HepG2 (cell line): Measurements from ENCODE around the gene ID3. TPM values are rescaled to one million over a fixed set of nuclear protein-coding genes. Genes with fewer than 3 reads are reported as not detected.

Source experiments
- DMAP1 ChIP-seq: IDR thresholded peaks from 2 replicates; pipeline ENCODE4 v1.6.1; 2016
- FLYWCH1 ChIP-seq: sonication (generic); formaldehyde crosslinking; IDR thresholded peaks from 2 replicates; pipeline ENCODE4 v1.8.1; 2023; ENCODE audit warnings: mild to moderate bottlenecking, missing genetic modification reagents
- GATA4 ChIP-seq: sonication (generic); IDR thresholded peaks from 2 replicates; pipeline ENCODE4 v1.6.1; 2016; ENCODE audit warnings: antibody characterized with exemption, low read depth, borderline replicate concordance
- HOXD1 ChIP-seq: sonication (generic); formaldehyde crosslinking; IDR thresholded peaks from 2 replicates; pipeline ENCODE4 v1.5.0; 2020; ENCODE audit warnings: missing genetic modification reagents
- KLF6 ChIP-seq: IDR thresholded peaks from 2 replicates; pipeline ENCODE4 v1.8.0; 2016; ENCODE audit warnings: missing biosample characterization, missing genetic modification reagents
- REXO4 ChIP-seq: sonication (generic); formaldehyde crosslinking; IDR thresholded peaks from 2 replicates; pipeline ENCODE4 v1.8.0; 2022; ENCODE audit warnings: missing genetic modification reagents, mild to moderate bottlenecking, borderline replicate concordance
- SIN3A ChIP-seq: IDR thresholded peaks from 2 replicates; pipeline ENCODE4 v1.6.1; 2011; ENCODE audit warnings: low read depth, mild to moderate bottlenecking, control low read depth, low read length, borderline replicate concordance
- SMAD9 ChIP-seq: sonication (generic); formaldehyde crosslinking; IDR thresholded peaks from 2 replicates; pipeline ENCODE4 v1.5.1; 2020; ENCODE audit warnings: mild to moderate bottlenecking, missing genetic modification reagents
- TBL1XR1 ChIP-seq: fragments of 150-350 bp; IDR thresholded peaks from 2 replicates; pipeline ENCODE4 v1.6.1; 2014; ENCODE audit warnings: borderline replicate concordance, low read length; ENCODE audit not compliant: partially characterized antibody
- TBX2 ChIP-seq: sonication (generic); formaldehyde crosslinking; IDR thresholded peaks from 2 replicates; pipeline ENCODE4 v1.5.0; 2020; ENCODE audit warnings: missing genetic modification reagents, mild to moderate bottlenecking, borderline replicate concordance
- ZBTB1 ChIP-seq: sonication (generic); formaldehyde crosslinking; IDR thresholded peaks from 2 replicates; pipeline ENCODE4 v1.4.0; 2020; ENCODE audit warnings: missing genetic modification reagents, borderline replicate concordance
- ZFP36L1 ChIP-seq: sonication (generic); formaldehyde crosslinking; IDR thresholded peaks from 2 replicates; pipeline ENCODE4 v1.8.0; 2022; ENCODE audit warnings: mild to moderate bottlenecking, missing genetic modification reagents, moderate library complexity
- ZFP62 ChIP-seq: sonication (generic); formaldehyde crosslinking; IDR thresholded peaks from 2 replicates; pipeline ENCODE4 v1.4.0; 2020; ENCODE audit warnings: missing genetic modification reagents
- ZZZ3 ChIP-seq: sonication (generic); formaldehyde crosslinking; IDR thresholded peaks from 2 replicates; pipeline ENCODE4 v1.4.0; 2020; ENCODE audit warnings: missing genetic modification reagents, mild to moderate bottlenecking, borderline replicate concordance
- polyA plus RNA-seq, 8 experiments: library from polyadenylated mRNA; depleted of rRNA in 3 of 8; stranded (reverse) in 7 of 8; unstranded in 1 of 8; fragments of >200 nt; fragmentation: Illumina TruSeq in 4 of 8; extraction: Trizol in 4 of 8; gene quantifications; 2 replicates each; pipeline versions ENCODE4 v1.2.1 to v1.2.3, GENCODE V29; 2011 to 2016; ENCODE audit warnings: low read depth in 4 of 8, missing spikeins in 1 of 8, mixed read lengths in 1 of 8; ENCODE audit not compliant: insufficient read depth in 1 of 8
- total RNA-seq, 5 experiments: library from RNA; depleted of rRNA; stranded (reverse); fragments of >200 nt; fragmentation: Illumina TruSeq; extraction: Trizol; gene quantifications; 2 replicates each; pipeline ENCODE4 v1.2.3, GENCODE V29; 2016; ENCODE audit warnings: low read depth in 1 of 5
- TF ChIP-seq, protein P1 (sequence below): sonication (generic); formaldehyde crosslinking; IDR thresholded peaks from 2 replicates; pipeline ENCODE4 v1.4.0; 2020; ENCODE audit warnings: missing genetic modification reagents
- TF ChIP-seq, protein P2 (sequence below): sonication (generic); formaldehyde crosslinking; IDR thresholded peaks from 2 replicates; pipeline ENCODE4 v1.4.0; 2020; ENCODE audit warnings: missing genetic modification reagents, borderline replicate concordance
- TF ChIP-seq, protein P3 (sequence below): sonication (generic); formaldehyde crosslinking; IDR thresholded peaks from 2 replicates; pipeline ENCODE4 v1.8.0; 2022; ENCODE audit warnings: low read depth, missing genetic modification reagents
- TF ChIP-seq, protein P4 (sequence below): sonication (generic); formaldehyde crosslinking; IDR thresholded peaks from 2 replicates; pipeline ENCODE4 v1.5.1; 2020; ENCODE audit warnings: missing genetic modification reagents, mild to moderate bottlenecking, borderline replicate concordance

The ID3 gene
- total and polyA plus RNA-seq, 2 of the 13 experiments (the other 11 are each of a cell fraction or from before 2014, with no cell fraction given), result 64.8 to 115 TPM

DNA sequence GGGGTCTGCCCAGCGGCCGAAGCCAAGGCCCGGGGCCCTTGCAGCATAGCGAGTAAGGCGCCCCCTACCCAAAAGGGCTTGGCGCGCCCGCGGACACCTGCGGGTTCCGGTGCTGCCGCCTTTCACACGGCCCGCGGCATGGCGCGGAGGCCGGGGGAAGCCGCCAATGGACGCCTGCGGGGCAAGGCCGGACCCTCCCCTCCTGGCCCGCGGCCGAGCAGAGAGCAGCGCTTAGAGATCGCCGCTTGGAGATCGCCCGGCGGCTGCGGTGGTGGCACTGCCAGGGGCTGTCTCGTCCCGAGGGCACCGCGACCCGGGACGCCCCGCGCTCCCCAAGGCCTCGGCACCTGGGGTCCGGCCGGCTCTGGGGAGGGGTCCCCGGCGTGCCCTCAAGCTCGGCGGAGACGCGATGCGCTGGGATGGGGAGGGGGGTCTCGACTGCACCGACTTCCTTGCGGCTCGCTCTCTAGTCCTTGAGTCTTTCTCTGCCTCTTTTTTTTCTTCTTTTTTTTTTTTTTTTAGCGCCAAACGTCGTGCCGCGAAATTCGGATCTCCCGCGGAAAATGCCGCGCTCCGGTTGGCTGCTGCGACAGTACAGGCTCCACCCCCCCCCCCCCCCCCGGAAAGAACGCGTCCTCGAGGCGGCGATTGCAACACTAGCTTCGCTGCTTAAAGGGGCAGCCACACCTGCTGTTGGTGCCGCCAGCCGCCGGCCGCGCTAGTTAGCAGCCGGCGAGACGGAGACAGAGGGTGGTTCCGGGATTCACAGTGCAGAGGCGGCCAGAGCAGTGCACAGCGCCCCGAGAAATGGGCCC lies 28.3 kb downstream of the ID3 start, which contains the start of gene E2F2 (continued):
- TF ChIP-seq GATA4 (no peak), HOXD1 (CRISPR knock-in tag) (peak; percentile 42; the same call in 1 of the 2 replicates), SIN3A (peak; percentile 84; the same call in 1 of the 2 replicates), REXO4 (CRISPR knock-in tag) (no peak; the same call in 1 of the 2 replicates), DMAP1 (CRISPR knock-in tag) (peak; percentile 67; the same call in 1 of the 2 replicates), ZFP62 (CRISPR knock-in tag) (no peak), ZFP36L1 (CRISPR knock-in tag) (no peak), ZBTB1 (CRISPR knock-in tag) (no peak), TBX2 (CRISPR knock-in tag) (peak; percentile 56; the same call in 1 of the 2 replicates), FLYWCH1 (CRISPR knock-in tag) (no peak), KLF6 (no peak), TBL1XR1 (no peak), ZZZ3 (no peak), SMAD9 (CRISPR knock-in tag) (no peak)
- TF ChIP-seq, protein P1, sequence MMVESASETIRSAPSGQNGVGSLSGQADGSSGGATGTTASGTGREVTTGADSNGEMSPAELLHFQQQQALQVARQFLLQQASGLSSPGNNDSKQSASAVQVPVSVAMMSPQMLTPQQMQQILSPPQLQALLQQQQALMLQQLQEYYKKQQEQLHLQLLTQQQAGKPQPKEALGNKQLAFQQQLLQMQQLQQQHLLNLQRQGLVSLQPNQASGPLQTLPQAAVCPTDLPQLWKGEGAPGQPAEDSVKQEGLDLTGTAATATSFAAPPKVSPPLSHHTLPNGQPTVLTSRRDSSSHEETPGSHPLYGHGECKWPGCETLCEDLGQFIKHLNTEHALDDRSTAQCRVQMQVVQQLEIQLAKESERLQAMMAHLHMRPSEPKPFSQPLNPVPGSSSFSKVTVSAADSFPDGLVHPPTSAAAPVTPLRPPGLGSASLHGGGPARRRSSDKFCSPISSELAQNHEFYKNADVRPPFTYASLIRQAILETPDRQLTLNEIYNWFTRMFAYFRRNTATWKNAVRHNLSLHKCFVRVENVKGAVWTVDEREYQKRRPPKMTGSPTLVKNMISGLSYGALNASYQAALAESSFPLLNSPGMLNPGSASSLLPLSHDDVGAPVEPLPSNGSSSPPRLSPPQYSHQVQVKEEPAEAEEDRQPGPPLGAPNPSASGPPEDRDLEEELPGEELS (CRISPR knock-in tag), result peak; percentile 35; the same call in 1 of the 2 replicates
- TF ChIP-seq, protein P2, sequence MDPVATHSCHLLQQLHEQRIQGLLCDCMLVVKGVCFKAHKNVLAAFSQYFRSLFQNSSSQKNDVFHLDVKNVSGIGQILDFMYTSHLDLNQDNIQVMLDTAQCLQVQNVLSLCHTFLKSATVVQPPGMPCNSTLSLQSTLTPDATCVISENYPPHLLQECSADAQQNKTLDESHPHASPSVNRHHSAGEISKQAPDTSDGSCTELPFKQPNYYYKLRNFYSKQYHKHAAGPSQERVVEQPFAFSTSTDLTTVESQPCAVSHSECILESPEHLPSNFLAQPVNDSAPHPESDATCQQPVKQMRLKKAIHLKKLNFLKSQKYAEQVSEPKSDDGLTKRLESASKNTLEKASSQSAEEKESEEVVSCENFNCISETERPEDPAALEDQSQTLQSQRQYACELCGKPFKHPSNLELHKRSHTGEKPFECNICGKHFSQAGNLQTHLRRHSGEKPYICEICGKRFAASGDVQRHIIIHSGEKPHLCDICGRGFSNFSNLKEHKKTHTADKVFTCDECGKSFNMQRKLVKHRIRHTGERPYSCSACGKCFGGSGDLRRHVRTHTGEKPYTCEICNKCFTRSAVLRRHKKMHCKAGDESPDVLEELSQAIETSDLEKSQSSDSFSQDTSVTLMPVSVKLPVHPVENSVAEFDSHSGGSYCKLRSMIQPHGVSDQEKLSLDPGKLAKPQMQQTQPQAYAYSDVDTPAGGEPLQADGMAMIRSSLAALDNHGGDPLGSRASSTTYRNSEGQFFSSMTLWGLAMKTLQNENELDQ (CRISPR knock-in tag), result no peak
- TF ChIP-seq, protein P3, sequence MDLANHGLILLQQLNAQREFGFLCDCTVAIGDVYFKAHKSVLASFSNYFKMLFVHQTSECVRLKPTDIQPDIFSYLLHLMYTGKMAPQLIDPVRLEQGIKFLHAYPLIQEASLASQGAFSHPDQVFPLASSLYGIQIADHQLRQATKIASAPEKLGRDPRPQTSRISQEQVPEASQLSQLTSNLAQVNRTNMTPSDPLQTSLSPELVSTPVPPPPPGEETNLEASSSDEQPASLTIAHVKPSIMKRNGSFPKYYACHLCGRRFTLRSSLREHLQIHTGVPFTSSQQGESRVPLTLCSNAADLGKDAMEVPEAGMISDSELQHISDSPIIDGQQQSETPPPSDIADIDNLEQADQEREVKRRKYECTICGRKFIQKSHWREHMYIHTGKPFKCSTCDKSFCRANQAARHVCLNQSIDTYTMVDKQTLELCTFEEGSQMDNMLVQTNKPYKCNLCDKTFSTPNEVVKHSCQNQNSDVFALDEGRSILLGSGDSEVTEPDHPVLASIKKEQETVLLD (CRISPR knock-in tag), result 0 out of 2 replicates have a peak, but pooled peaks have one; percentile 50
- TF ChIP-seq, protein P4, sequence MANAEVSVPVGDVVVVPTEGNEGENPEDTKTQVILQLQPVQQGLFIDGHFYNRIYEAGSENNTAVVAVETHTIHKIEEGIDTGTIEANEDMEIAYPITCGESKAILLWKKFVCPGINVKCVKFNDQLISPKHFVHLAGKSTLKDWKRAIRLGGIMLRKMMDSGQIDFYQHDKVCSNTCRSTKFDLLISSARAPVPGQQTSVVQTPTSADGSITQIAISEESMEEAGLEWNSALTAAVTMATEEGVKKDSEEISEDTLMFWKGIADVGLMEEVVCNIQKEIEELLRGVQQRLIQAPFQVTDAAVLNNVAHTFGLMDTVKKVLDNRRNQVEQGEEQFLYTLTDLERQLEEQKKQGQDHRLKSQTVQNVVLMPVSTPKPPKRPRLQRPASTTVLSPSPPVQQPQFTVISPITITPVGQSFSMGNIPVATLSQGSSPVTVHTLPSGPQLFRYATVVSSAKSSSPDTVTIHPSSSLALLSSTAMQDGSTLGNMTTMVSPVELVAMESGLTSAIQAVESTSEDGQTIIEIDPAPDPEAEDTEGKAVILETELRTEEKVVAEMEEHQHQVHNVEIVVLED (CRISPR knock-in tag), result peak; percentile 63; the same call in 1 of the 2 replicates
